ENCODE data around the gene CSTPP1.

CSTPP1 gene

GRCh38 chr11:47034091-47034490 lies 97.5 kb downstream of the CSTPP1 start:
- Histone ChIP-seq H3K36me3 (ENCODE audit: control insufficient read depth, insufficient read depth, low read length) (no peaks in the 10 kb centered on the region), H3K9ac (ENCODE audit: low read length) (no peak overlapping the region), H3K9me3 (ENCODE audit: control insufficient read depth, low read length) (no peaks in the 10 kb centered on the region), H3K4me3 (ENCODE audit: low read length) (no peak overlapping the region), H3K4me1 (ENCODE audit: control insufficient read depth, insufficient read depth, low read length) (no peaks in the 10 kb centered on the region), H3K27me3 (ENCODE audit: control insufficient read depth, insufficient read depth, low read length) (no peaks in the 10 kb centered on the region)

DNA sequence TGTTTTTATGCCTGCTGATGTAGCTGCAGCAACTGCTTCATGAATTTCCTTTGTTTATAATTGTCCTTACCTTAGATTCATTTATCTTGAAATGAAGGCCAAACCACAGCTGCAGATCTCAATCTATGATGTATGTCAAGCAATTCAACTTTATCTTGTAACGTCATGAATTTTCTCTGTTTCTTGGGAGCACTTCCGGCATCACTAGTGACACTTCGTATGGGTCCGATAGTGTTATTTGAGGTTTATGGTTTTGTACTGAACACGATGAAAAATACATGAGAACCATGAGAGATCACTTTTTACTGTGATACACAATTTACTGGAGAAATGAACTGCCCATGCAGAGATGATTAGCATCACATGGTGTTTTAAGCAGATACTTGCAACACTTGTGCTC lies 98.5 kb downstream of the CSTPP1 start:
- Histone ChIP-seq H3K9ac (ENCODE audit: low read length) (no peak overlapping the region), H3K4me3 (ENCODE audit: low read length) (no peak overlapping the region), H3K9me3 (ENCODE audit: control insufficient read depth, low read length) (no peaks in the 10 kb centered on the region), H3K4me1 (ENCODE audit: control insufficient read depth, insufficient read depth, low read length) (no peaks in the 10 kb centered on the region), H3K27me3 (ENCODE audit: control insufficient read depth, insufficient read depth, low read length) (no peaks in the 10 kb centered on the region), H3K36me3 (ENCODE audit: control insufficient read depth, insufficient read depth, low read length) (no peaks in the 10 kb centered on the region)

DNA sequence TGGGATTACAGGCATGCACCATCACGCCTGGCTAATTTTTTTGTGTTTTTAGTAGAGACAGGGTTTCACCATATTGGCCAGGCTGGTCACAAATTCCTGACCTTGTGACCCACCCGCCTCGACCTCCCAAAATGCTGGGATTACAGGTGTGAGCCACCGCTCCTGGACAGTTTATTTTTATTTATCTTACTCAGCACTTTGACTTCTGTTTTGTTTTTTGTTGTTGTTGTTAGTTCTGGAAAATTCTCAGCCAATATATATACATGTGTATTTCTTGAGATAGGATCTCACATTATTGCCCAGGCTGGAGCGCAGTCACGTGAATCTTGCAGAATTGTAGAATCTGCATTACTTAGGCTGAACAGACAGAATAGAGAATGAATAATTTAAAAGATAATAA lies 107.6 kb downstream of the CSTPP1 start:
- H3K4me1 ChIP-seq (ENCODE audit: control insufficient read depth, insufficient read depth, low read length) = no peaks in the 10 kb centered on the region
- H3K36me3 ChIP-seq (ENCODE audit: control insufficient read depth, insufficient read depth, low read length) = no peaks in the 10 kb centered on the region
- no peaks in the 10 kb centered on the region for H3K9me3 ChIP-seq (ENCODE audit: control insufficient read depth, low read length)
- H3K9ac ChIP-seq (ENCODE audit: low read length) = no peak overlapping the region
- H3K27me3 ChIP-seq (ENCODE audit: control insufficient read depth, insufficient read depth, low read length) = no peaks in the 10 kb centered on the region
- no peak overlapping the region for H3K4me3 ChIP-seq (ENCODE audit: low read length)

DNA sequence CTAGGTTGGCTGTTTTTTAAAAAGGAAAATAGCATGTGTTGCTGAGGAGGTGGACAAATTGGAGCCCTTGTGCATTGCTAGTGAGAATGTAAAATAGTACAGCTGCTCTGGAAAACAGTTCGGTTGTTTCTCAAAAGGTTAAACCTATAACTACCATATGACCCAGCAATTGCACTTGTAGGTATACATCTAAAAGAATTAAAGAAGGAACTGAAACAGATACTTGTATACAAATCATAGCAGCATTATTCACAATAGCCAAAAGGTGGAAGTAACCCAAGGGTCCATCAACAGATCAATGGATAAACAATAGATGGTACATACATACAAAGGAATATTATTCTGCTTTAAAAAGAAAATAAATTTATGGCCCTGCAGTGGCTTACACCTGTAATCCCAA lies 111.4 kb downstream of the CSTPP1 start:
- Histone ChIP-seq H3K27me3 (ENCODE audit: control insufficient read depth, insufficient read depth, low read length) (no peaks in the 10 kb centered on the region), H3K36me3 (ENCODE audit: control insufficient read depth, insufficient read depth, low read length) (no peaks in the 10 kb centered on the region), H3K9ac (ENCODE audit: low read length) (no peak overlapping the region), H3K4me1 (ENCODE audit: control insufficient read depth, insufficient read depth, low read length) (no peaks in the 10 kb centered on the region), H3K4me3 (ENCODE audit: low read length) (no peak overlapping the region), H3K9me3 (ENCODE audit: control insufficient read depth, low read length) (no peaks in the 10 kb centered on the region)

DNA sequence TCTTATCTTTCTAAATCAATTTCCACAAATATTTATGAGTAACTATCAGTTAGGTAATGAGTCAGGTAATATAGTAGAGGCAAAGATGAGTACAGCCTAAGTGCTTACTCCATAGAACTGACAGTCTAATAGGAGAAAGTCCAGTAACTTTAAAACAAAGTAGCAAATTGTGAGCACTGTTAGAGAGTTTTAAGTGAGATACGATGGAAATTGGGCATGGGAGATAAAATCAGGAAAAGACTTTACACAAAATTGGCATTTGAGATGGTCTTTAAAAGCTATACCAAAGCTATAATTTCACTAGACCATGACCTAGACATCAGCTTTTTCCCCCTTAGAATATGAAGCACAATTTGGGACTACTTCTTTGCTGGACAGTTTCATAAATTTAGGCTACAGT lies 113.7 kb downstream of the CSTPP1 start:
- no peaks in the 10 kb centered on the region for H3K27me3 ChIP-seq (ENCODE audit: control insufficient read depth, insufficient read depth, low read length)
- H3K9ac ChIP-seq (ENCODE audit: low read length) = no peak overlapping the region
- no peaks in the 10 kb centered on the region for H3K4me1 ChIP-seq (ENCODE audit: control insufficient read depth, insufficient read depth, low read length)
- H3K4me3 ChIP-seq (ENCODE audit: low read length) = no peak overlapping the region
- no peaks in the 10 kb centered on the region for H3K9me3 ChIP-seq (ENCODE audit: control insufficient read depth, low read length)
- H3K36me3 ChIP-seq (ENCODE audit: control insufficient read depth, insufficient read depth, low read length) = no peaks in the 10 kb centered on the region

DNA sequence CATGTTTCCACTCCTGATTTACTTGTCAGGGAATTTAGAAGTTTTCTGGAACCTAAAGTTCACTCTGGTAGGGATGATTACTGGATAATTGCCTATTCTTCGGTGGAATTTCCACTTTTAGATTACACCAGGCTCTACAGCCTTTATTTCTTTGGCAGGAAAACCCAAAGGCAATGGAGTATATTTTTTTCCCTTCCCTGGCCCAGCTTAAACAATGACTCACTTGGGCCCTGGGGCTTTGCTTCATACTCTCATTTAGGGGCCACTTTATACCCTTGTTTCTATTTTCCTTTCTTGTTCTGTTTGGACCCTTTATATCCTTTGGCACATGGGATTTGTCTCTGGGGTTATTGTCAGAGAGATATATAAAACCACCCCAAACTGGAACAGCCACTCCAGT lies 114.7 kb downstream of the CSTPP1 start:
- Histone ChIP-seq H3K4me3 (ENCODE audit: low read length) (no peak overlapping the region), H3K27me3 (ENCODE audit: control insufficient read depth, insufficient read depth, low read length) (no peaks in the 10 kb centered on the region), H3K36me3 (ENCODE audit: control insufficient read depth, insufficient read depth, low read length) (no peaks in the 10 kb centered on the region), H3K9me3 (ENCODE audit: control insufficient read depth, low read length) (no peaks in the 10 kb centered on the region), H3K9ac (ENCODE audit: low read length) (no peak overlapping the region), H3K4me1 (ENCODE audit: control insufficient read depth, insufficient read depth, low read length) (no peaks in the 10 kb centered on the region)

DNA sequence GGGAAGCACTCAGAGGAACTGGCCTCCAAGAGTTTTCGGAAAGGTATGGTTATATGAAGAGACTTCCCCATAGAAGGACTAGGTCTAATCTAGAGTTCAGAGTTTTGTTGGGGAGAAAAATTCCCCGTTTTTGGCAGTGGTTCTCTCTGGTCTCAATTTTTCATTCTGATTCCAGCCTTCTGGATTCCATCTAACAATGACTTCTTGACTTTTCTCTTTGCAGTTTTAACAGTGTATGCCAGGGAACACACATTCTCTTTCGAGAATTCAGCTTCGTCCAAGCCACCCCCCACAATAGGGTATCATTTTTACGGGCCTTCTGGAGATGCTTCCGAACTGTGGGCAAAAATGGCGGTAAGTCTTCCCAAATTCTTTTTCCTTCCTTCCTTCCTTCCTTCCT lies 115.6 kb downstream of the CSTPP1 start:
- Histone ChIP-seq H3K4me3 (ENCODE audit: low read length) (no peak overlapping the region), H3K36me3 (ENCODE audit: control insufficient read depth, insufficient read depth, low read length) (no peaks in the 10 kb centered on the region), H3K4me1 (ENCODE audit: control insufficient read depth, insufficient read depth, low read length) (no peaks in the 10 kb centered on the region), H3K9me3 (ENCODE audit: control insufficient read depth, low read length) (no peaks in the 10 kb centered on the region), H3K9ac (ENCODE audit: low read length) (no peak overlapping the region), H3K27me3 (ENCODE audit: control insufficient read depth, insufficient read depth, low read length) (no peaks in the 10 kb centered on the region)

DNA sequence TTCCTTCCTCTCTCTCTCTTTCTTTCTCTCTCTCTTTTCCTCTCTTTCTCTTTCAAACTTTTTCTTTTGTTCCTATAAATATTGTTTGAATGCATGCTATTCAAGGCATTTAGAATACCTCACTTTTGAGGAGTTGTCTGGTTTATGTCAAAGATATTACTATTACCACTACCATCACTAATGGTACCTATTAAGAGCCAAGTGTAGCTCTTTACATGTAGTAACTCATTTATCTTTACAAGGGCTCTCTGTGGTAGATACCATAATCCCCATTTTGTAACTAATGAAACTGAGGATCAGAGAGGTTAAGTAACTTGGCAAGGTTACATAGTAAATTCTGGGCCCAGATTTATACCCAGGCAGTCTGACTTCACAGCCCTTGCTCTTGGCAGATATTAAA lies 116.0 kb downstream of the CSTPP1 start:
- no peak overlapping the region for H3K4me3 ChIP-seq (ENCODE audit: low read length)
- no peaks in the 10 kb centered on the region for H3K4me1 ChIP-seq (ENCODE audit: control insufficient read depth, insufficient read depth, low read length)
- no peaks in the 10 kb centered on the region for H3K9me3 ChIP-seq (ENCODE audit: control insufficient read depth, low read length)
- H3K9ac ChIP-seq (ENCODE audit: low read length) = no peak overlapping the region
- no peaks in the 10 kb centered on the region for H3K27me3 ChIP-seq (ENCODE audit: control insufficient read depth, insufficient read depth, low read length)
- no peaks in the 10 kb centered on the region for H3K36me3 ChIP-seq (ENCODE audit: control insufficient read depth, insufficient read depth, low read length)

GRCh38 chr11:47055534-47055933 lies 119.0 kb downstream of the CSTPP1 start:
- H3K27me3 ChIP-seq (ENCODE audit: control insufficient read depth, insufficient read depth, low read length) = no peaks in the 10 kb centered on the region
- H3K9me3 ChIP-seq (ENCODE audit: control insufficient read depth, low read length) = no peaks in the 10 kb centered on the region
- no peak overlapping the region for H3K9ac ChIP-seq (ENCODE audit: low read length)
- no peaks in the 10 kb centered on the region for H3K4me1 ChIP-seq (ENCODE audit: control insufficient read depth, insufficient read depth, low read length)
- H3K36me3 ChIP-seq (ENCODE audit: control insufficient read depth, insufficient read depth, low read length) = no peaks in the 10 kb centered on the region
- no peak overlapping the region for H3K4me3 ChIP-seq (ENCODE audit: low read length)

- Histone ChIP-seq H3K27me3 (ENCODE audit: control insufficient read depth, insufficient read depth, low read length) (no peaks in the 10 kb centered on the region), H3K4me3 (ENCODE audit: low read length) (no peak overlapping the region), H3K4me1 (ENCODE audit: control insufficient read depth, insufficient read depth, low read length) (no peaks in the 10 kb centered on the region), H3K9me3 (ENCODE audit: control insufficient read depth, low read length) (no peaks in the 10 kb centered on the region), H3K36me3 (ENCODE audit: control insufficient read depth, insufficient read depth, low read length) (no peaks in the 10 kb centered on the region), H3K9ac (ENCODE audit: low read length) (no peak overlapping the region)
These were observed 119.8 kb downstream of the CSTPP1 start for GRCh38 chr11:47056261-47056915.

DNA sequence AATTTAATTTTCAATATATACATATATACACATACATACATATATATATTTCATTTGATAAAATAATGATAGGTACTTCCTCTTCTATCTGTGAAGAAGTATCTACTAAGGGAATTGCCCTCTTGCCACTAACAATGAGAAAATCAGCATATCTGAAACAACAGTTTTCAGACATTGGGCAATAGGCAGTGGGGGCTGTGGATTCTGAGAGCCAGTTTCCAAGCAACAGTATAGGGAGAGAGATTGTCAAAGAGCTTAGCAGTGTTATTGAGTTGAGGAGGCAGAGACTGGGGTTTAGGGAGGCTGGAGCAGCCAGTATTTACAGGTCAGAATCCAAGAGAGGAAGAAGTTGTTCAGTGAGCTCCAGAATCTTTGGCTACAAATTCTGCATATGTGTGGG lies 120.8 kb downstream of the CSTPP1 start:
- no peaks in the 10 kb centered on the region for H3K4me1 ChIP-seq (ENCODE audit: control insufficient read depth, insufficient read depth, low read length)

GRCh38 chr11:47060807-47061206 lies 124.2 kb downstream of the CSTPP1 start:
- Histone ChIP-seq H3K9ac (ENCODE audit: low read length) (no peak overlapping the region), H3K36me3 (ENCODE audit: control insufficient read depth, insufficient read depth, low read length) (no peaks in the 10 kb centered on the region), H3K27me3 (ENCODE audit: control insufficient read depth, insufficient read depth, low read length) (no peaks in the 10 kb centered on the region), H3K9me3 (ENCODE audit: control insufficient read depth, low read length) (no peaks in the 10 kb centered on the region), H3K4me1 (ENCODE audit: control insufficient read depth, insufficient read depth, low read length) (no peaks in the 10 kb centered on the region), H3K4me3 (ENCODE audit: low read length) (no peak overlapping the region)

More for the DNA sequence above, 120.8 kb downstream of the CSTPP1 start:
- Histone ChIP-seq H3K9ac (ENCODE audit: low read length) (no peak overlapping the region), H3K27me3 (ENCODE audit: control insufficient read depth, insufficient read depth, low read length) (no peaks in the 10 kb centered on the region), H3K4me3 (ENCODE audit: low read length) (no peak overlapping the region), H3K36me3 (ENCODE audit: control insufficient read depth, insufficient read depth, low read length) (no peaks in the 10 kb centered on the region), H3K9me3 (ENCODE audit: control insufficient read depth, low read length) (no peaks in the 10 kb centered on the region)

Measured in mucosa of stomach (tissue), 1 donor.